ENCODE measurements around the gene MCEMP1.

Gene MCEMP1

GRCh38 chr19:7674010-7675005, 2.6 kb upstream of the MCEMP1 start:
- peak; percentile 43 for DNase-seq

GRCh38 chr19:7676376-7676775, 514 bp upstream of the MCEMP1 start:
- no peak for DNase-seq

- DNase-seq: no peak
Measured at GRCh38 chr19:7677669-7678311, 900 bp downstream of the MCEMP1 start.

- peak; percentile 80 for DNase-seq
Measured at GRCh38 chr19:7678971-7679751, 2.3 kb downstream of the MCEMP1 start.

- no peak for DNase-seq
Measured at GRCh38 chr19:7679771-7680605, 3.1 kb downstream of the MCEMP1 start.

- peak; percentile 90 for DNase-seq
Measured at GRCh38 chr19:7680606-7681339, 3.9 kb downstream of the MCEMP1 start, which contains the start of gene TRAPPC5. Gene TRAPPC5 (plus strand): TSS chr19:7680833. CDS start chr19:7682254, 1,421 bp downstream.

- peak; percentile 88 for DNase-seq
Measured at GRCh38 chr19:7681340-7682174, 4.7 kb downstream of the MCEMP1 start.

GRCh38 chr19:7682175-7682855, 5.4 kb downstream of the MCEMP1 start:
- DNase-seq: no peak

- DNase-seq: no peak
Measured at GRCh38 chr19:7685546-7686445, 8.9 kb downstream of the MCEMP1 start.

- no peak for DNase-seq
Measured at GRCh38 chr19:7687177-7687576, 10.3 kb downstream of the MCEMP1 start.

GRCh38 chr19:7689165-7689564, 12.3 kb downstream of the MCEMP1 start:
- no peak for DNase-seq

GRCh38 chr19:7690779-7691258, 13.9 kb downstream of the MCEMP1 start:
- peak; percentile 45 for DNase-seq

GRCh38 chr19:7691497-7691896, 14.6 kb downstream of the MCEMP1 start:
- peak; percentile 44 for DNase-seq

GRCh38 chr19:7692417-7693088, 15.7 kb downstream of the MCEMP1 start:
- peak; percentile 41 for DNase-seq

GRCh38 chr19:7694499-7694898, 17.6 kb downstream of the MCEMP1 start:
- DNase-seq: no peak

- no peak for DNase-seq
Measured at GRCh38 chr19:7697721-7698287, 20.9 kb downstream of the MCEMP1 start.

- DNase-seq: no peak
Measured at GRCh38 chr19:7698583-7698982, 21.7 kb downstream of the MCEMP1 start.

- DNase-seq: no peak
Measured at GRCh38 chr19:7699003-7699402, 22.1 kb downstream of the MCEMP1 start.
